Measurements from ENCODE around the gene ZNF391. TPM values are rescaled to one million over a fixed set of nuclear protein-coding genes. Genes with fewer than 3 reads are reported as not detected.

Gene ZNF391
- 1.2 and 1.6 TPM in 2 replicates for total RNA-seq

DNA sequence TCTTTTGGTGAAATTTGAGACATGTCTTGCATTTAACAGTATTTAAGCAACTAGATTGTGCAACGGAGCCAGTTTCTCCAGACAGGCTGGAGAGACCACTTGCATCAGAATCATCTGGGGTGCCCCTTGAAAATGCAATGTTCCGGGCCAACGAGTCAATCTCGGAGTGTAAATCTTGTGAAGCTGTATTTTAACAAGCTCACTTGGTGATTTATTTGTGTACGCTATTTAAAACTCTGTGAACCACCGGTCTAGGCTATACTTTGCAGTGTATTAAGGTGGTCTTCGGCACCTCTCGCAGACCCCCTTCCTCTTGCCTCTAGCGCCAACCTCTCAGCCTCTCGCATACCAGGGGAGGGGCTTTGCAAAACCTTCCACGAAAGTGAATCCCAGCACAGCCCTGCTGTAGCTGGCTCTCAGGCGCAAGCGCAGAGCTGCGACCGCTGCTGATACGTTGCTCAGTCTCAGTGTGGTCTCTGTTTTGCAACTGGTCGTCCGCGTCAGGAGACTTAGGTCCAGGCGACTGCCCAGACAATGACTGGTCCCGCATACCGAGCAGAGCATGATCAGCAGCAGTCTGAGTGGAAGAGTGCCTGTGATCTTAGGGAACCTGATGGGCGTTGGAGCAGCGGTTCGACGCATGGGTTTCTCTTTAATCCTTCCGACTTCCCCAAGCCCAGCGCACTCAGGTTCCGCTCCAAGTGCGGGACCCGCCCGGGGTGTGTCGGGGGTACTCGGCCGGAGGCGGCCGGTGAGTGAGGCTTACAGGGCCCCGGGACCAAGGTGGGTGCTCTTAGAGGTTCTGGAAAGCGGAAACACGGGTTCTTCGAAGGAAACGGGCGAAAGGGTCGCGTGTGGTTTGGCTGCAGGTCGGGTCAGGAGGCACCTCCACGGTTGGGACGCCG lies at the start of gene ZNF391:
Gene ZNF391 (plus strand): TSS at position 467 of the 905 bp plus-strand sequence. CDS start 11,612 bp downstream, outside the sequence.

Other genes starting within 250 kb of the ZNF391 start
- 0.33 and 0.40 TPM in 2 replicates for gene PRSS16, start 141.1 kb upstream of the ZNF391 start, total RNA-seq
- gene POM121L2, start 76.5 kb upstream of the ZNF391 start, total RNA-seq, result not detected in 2 replicates
- 5.0 and 5.1 TPM in 2 replicates for gene ZNF184, start 84.3 kb downstream of the ZNF391 start, total RNA-seq

All from smooth muscle cell of the pulmonary artery (primary cell).